GM08714 (cell line): Measurements from ENCODE around the gene ERN2.

Source experiments
- H3K4me3 ChIP-seq: fragments of 200-500 bp; sonication (Bioruptor generic); 2 replicates; pipeline ENCODE4 v1.5.1; 2014; ENCODE audit warnings: mild to moderate bottlenecking, low read length, inconsistent platforms
- ZNF274 ChIP-seq: IDR thresholded peaks from 2 replicates; pipeline ENCODE4 v1.6.1; 2012; ENCODE audit warnings: mild to moderate bottlenecking, low read depth, low read length

The ERN2 gene

DNA sequence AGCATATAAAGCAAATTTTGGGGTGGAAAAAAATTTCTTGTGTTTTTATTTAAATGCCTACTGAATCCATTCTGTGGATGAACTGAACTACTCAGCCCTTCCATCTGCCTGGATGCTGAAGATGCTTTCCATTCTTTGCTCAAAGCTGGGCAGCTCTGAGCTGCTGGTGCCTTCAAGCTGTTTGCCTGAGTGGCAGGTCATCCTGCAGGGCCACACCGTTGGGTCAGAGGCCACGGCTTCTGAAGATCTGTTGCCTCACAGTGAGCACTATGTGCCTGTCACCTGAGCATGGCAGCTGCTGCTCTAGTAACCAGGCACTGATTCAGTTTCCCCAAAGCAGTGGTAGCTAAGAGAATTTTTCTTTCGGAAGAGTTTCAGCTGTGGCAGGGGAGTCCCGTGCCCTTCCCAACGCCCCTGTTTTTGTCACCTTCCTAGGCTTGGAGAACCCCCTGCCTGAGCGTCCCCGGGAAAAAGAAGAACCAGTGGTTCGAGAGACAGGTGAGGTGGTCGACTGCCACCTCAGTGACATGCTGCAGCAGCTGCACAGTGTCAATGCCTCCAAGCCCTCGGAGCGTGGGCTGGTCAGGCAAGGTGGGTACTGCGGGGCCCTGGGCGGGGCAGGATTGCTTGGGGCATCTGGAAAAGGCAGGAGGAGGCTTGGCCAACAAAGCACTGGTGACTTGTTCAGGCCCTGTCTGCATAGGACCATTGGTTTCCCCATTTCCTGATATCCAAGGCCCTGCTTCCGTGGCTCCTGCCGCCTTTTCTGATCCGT is 25.8 kb downstream of the ERN2 start:
- TF ChIP-seq ZNF274 = no peak
- H3K4me3 ChIP-seq = no peak overlapping the region

DNA sequence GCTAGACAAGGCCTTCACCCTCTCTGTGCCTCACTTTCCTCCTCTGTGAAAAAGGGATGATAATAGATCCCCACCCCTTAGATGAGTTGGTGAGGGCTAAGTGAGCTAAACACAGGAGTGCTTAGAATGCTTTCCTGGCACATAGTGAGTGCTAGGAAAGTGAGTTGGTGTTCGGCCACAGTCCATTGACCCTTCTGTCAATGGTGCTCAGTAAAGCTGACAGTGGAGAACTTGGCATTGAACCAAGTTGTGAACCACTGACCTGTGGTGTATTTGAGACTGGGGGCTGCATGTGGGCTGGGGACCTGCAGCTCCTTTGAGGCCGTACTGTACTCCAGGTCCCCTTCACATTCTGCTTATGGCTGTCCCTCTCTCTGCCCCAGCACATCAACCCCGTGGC is 29.5 kb downstream of the ERN2 start:
- H3K4me3 ChIP-seq = no peak overlapping the region
- no peak for TF ChIP-seq ZNF274

DNA sequence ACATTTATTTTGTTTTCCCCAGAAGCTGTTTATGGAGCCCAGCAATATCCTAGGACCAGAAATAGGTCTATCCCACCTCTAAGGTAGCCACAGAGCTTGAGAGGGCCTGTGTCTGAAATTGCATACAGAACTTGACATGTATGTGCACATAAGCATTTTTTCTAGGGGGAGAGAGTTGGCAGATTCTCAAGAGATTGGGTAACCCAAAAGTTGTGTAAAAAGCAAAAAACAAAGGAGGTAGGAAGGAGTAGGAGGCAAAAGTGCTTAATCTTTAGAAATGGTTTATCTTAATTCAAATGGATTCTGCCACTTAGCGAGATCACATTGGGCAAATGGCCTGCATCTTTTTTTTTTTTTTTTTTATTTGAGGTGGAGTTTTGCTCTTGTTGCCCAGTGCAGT is 30.8 kb downstream of the ERN2 start:
- no peak overlapping the region for H3K4me3 ChIP-seq
- TF ChIP-seq ZNF274 = no peak

DNA sequence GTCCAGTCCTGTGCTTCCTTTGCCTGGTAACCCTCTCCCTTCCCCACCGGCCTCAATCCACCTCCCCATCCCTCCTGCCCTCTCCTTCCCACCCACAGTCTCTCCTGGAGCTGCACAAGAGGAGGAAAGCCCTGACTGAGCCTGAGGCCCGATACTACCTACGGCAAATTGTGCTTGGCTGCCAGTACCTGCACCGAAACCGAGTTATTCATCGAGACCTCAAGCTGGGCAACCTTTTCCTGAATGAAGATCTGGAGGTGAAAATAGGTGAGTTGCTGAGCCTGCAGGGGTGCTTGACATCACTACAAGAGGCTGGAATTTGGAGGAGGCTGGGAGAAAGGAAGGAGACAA is 33.1 kb downstream of the ERN2 start:
- peak overlapping the region; percentile 74 for H3K4me3 ChIP-seq
- no peak for TF ChIP-seq ZNF274

DNA sequence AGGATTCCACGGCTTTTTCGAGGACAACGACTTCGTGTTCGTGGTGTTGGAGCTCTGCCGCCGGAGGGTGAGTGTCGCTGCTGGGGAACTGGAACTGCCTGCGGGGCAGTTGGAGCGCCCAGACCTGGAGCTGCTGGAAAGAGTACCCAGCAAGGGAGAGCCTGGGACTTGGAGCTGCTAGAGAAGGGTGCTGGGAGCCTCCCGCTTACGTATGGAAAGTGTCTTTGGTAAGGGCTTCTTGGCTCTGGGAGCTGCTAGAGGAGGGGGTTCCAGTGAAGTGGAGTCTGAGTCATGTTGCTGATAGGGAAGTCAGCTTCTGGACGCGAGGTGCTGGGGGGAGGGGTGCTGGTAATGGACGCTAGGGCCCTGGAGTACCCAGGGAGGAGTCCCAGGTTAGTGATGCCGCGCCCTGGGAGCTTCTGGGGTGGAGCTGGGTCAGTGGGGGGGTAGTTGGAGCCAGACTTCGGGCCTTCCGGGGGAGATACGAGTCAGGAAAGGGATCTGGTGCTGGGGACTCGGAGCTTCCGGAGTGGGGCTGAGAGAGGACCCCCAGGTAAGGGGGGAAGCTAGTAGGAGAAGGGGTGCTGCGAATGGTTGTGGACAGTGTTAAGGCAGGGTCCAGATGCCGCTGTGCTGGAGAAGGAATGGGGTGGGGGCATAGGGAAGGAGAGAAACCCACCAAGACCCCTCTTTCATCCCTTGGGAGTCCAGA is 33.6 kb downstream of the ERN2 start:
- TF ChIP-seq ZNF274 = no peak
- peak overlapping the region; percentile 74 for H3K4me3 ChIP-seq

DNA sequence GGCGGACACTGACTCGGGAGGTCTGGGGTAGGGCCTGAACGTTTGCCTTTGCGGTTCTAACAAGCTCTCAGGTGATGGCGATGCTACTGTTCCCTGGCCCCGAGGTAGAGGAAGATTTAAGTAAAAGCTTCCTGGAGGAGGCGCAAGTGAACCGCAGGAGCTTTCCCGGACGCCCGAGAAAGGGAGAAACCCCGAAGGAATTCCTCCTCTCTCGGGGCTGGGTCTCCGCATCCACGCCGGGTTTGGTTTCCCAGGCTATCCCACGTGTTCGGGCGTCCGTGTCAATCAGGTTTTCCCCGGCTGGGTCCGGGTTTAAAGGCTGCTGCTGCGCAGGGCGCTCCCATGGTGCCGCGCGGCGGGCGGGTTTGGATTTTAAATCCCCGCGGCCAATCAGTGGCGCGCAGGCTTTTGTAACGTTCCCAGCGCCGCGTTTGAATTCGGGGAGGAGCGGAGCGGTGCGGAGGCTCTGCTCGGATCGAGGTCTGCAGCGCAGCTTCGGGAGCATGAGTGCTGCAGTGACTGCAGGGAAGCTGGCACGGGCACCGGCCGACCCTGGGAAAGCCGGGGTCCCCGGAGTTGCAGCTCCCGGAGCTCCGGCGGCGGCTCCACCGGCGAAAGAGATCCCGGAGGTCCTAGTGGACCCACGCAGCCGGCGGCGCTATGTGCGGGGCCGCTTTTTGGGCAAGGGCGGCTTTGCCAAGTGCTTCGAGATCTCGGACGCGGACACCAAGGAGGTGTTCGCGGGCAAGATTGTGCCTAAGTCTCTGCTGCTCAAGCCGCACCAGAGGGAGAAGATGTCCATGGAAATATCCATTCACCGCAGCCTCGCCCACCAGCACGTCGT is 34.4 kb downstream of the ERN2 start, which contains the start of gene PLK1:
PLK1 (plus strand) TSS at position 460 of the 844 bp plus-strand sequence; CDS start at position 504, 44 bp downstream.
- TF ChIP-seq ZNF274 = no peak
- peak within 1 kb of the TSS; percentile 74 for H3K4me3 ChIP-seq

DNA sequence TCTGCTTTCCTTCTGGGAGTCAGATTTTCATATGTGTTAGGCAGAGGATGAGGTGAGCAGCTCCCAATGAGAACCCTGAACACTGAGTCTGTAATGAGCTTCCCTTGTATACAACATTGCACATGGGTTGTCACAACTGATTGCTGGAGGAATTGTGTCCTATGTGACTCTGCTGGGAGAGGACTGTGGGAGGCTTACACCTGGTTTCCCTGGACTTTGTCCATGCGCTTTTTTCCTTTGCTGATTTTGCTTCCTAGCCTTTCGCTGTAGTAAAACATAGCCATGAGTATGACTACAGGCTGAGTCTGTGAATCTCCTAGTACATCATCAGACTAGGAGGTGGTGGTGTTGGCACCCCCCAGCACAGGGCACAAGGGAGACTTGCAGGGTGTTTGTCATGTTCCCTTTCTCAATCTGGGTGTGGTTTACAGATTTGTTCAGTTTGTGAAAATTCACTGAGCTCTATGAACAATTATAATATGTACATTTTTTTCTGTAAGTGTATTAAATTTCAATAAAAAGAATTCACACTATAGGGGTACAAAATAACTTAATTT is 36.0 kb downstream of the ERN2 start:
- no peak overlapping the region for H3K4me3 ChIP-seq
- TF ChIP-seq ZNF274 = no peak

DNA sequence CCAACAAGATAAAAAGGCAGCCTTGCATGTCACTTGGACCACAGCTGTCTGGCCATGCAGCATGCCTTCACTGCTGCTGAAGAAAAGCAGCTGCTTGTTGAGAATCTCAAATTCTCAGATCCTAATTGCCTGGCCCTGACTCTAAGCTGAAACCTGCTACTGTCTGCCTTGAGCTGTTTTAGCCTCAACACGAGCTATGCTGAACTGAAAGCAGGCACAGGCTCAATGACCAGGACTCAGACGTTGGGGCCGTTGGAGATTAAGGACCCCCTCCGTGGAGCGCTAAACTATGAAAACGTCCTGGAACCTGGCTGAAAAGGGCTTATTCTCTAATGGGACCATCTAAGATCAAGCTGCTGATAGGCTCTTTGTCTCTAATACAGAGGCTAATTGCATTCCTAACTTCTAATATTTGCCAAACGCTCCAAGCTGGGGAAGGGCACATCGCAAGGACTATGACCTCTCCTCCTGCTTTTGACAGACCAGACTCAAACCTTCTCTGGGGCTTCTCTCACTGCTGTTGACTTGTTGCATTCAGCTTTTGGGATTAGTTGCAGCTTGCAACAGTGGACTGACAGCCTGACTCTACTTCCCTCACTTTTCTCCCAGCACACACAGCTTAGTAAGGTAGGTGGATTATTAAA is 38.9 kb downstream of the ERN2 start:
- H3K4me3 ChIP-seq = no peak overlapping the region
- no peak for TF ChIP-seq ZNF274

DNA sequence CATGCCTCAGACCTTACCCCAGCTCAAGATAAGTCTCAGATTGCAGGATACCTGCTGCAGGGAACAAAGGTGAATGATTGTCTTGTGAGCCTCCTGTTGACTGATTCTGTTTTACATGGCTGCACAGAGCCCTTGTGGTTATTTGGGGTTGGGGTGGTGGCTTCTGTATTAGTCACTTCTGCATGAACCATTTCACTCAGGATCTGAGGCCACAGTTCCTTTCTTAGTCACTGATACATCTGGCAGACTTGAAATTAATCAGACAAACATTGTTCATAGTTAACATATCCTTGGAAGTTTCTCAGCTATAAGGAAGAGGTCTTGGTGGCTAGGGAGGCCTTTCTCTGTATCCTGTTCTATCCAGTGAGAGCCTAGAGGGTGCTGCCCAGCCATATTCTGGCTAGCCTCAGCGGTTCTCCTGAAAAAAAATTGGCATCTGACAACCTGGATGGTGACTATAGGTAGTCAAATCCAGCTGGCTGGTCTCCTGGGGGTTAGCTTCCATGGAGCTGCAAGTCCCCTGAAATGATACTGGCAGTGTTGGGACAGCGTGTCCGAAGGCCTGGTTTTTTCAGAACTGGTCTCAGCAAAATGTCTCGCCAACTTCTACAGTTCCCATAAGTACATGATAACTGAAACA is 42.8 kb downstream of the ERN2 start:
- TF ChIP-seq ZNF274 = no peak
- no peak overlapping the region; the same call in 1 of the 2 replicates for H3K4me3 ChIP-seq

DNA sequence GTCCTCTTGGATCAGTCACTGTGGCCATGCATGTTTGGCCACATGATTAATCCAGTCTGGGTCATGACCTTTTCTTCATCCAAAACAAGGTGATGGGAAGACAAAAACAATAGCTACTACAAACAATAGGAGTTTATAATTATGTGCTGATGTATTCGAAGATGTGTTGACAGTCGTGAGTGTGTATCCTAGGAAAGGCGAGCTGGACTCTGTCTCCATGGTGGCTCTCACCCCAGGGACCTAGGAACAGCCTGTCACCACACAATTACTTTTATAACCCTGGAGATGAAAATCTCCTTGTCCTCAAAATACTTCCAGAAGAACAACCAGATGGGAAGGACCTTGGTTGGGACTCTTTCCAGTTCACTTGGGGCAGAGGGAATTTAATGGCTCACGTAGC is 44.1 kb downstream of the ERN2 start:
- H3K4me3 ChIP-seq = no peak overlapping the region
- no peak for TF ChIP-seq ZNF274

DNA sequence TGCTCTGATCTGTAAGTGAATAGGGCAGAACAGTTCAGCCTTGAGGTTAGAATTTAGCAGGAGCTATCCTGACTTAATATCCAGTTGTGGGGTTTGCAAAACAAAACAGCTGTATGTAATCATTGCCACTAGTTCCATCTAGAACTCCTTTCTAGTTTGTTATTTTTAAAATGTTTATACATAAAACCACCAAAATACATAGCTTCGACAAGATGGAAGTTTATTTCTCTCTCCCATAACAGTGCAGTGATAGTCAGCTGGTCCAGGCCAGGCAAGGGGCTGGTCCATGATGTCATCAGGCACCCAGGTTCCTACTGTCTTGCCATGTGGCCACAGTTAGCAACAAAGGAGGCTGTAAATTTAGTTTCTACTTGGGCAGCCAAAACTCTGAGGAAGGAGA is 44.8 kb downstream of the ERN2 start:
- no peak for TF ChIP-seq ZNF274
- no peak overlapping the region for H3K4me3 ChIP-seq

DNA sequence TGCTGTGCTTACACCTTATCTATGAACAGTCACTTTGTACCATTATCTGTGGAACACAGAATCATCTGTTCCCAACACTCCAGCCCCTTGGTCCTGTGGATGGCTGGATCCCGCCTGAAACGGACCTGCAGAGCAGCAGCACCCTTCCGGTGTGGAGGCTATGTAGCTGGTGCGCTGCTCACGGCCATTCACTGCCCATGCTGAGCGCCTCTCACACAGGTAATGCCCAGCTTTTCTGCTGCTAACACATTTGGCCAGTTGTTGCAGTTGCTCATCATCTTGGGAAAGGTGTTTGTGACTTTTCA is 45.7 kb downstream of the ERN2 start:
- TF ChIP-seq ZNF274 = no peak
- no peak overlapping the region for H3K4me3 ChIP-seq

DNA sequence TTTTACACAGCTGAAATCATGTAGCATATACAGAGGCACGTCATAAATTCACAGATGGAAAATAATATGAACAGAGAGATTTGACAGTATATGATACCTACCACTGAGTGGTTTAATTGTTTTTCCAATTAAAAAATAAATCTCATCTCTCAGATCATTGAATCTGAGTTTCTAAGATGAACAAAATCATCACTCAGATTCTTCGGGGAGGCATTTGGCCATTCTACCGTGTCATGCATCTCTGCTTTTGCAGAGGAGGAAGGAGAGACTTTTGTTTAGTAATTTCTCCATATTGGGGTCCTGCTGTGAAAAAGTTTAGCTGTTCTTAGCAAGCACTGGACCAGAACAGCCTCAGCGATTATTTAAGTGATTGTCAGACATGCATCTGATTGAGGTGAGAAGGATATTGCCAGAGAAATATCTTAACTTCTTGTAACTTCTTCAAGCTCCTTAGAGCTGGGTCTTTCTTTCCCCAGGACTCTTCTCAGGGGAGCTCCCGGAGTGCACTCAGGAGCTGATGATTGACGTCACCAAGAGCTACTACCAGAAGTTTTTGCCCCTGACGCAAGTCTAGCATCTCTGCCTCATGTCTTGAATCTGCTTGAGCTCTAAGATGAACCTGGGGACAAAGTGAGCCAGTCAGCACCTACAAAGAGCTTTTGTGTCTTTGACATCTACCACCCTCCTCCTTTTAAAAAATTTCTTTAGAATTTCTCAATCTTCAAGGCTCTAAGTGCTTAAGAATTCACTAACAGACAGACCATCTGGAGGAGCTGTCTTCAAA is 46.3 kb downstream of the ERN2 start:
- no peak for TF ChIP-seq ZNF274
- no peak overlapping the region for H3K4me3 ChIP-seq

DNA sequence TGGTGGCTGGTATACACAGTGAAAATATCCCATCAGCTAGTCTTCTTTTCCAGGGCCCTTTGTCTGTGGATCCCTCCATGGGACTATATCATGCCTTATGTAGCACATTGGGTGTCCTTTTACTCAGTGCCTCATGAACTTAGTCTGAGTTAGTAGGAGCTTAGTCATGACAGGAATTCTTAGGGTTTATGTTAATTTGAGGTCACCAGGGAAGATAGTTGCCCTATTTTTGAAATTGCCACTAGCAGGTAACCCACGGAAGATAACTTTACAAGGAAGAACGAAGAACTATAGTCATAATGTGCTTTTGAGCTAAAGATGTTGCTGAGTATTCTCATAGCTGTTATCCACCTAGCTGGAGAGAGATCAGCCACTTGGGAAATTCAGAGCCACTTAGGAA is 49.1 kb downstream of the ERN2 start:
- no peak overlapping the region for H3K4me3 ChIP-seq
- TF ChIP-seq ZNF274 = no peak
